Smooth muscle cell (in vitro differentiated cells): ENCODE measurements around the gene FCGR2B. TPM values are rescaled to one million over a fixed set of nuclear protein-coding genes. Genes with fewer than 3 reads are reported as not detected.
"Not testable (repeated sequence)": the region's sequence is repeated elsewhere in the genome, so short reads cannot be mapped to it uniquely, and the experiment has no call there.

Source experiments
- DNase-seq: peaks from one replicate; lab custom pipeline; 2025; ENCODE audit not compliant: unreplicated experiment; lab: John Stamatoyannopoulos, UW
- H2AFZ ChIP-seq: fragments of 200-600 bp; sonication (generic); 2 replicates; pipeline ENCODE4 v1.6.0; 2016; ENCODE audit warnings: antibody characterized with exemption, low read depth, mild to moderate bottlenecking
- H3F3A ChIP-seq: fragments of 200-600 bp; sonication (generic); 2 replicates; pipeline ENCODE4 v1.6.0; 2017; ENCODE audit warnings: antibody characterized with exemption, low read depth
- H3K27ac ChIP-seq: fragments of 200-600 bp; sonication (generic); 2 replicates; pipeline ENCODE4 v1.5.1; 2016; ENCODE audit warnings: low read depth, mild to moderate bottlenecking
- H3K27me3 ChIP-seq: fragments of 200-600 bp; sonication (generic); 2 replicates; pipeline ENCODE4 v1.6.1; 2016; ENCODE audit warnings: low read depth, mild to moderate bottlenecking
- H3K36me3 ChIP-seq: fragments of 200-600 bp; sonication (generic); 2 replicates; pipeline ENCODE4 v1.5.1; 2016; ENCODE audit warnings: low read depth
- H3K4me1 ChIP-seq: fragments of 200-600 bp; sonication (generic); 2 replicates; pipeline ENCODE4 v1.5.1; 2016; ENCODE audit warnings: low read depth
- H3K4me2 ChIP-seq: fragments of 200-600 bp; sonication (generic); 2 replicates; pipeline ENCODE4 v1.6.0; 2016; ENCODE audit warnings: mild to moderate bottlenecking
- H3K4me3 ChIP-seq: fragments of 200-600 bp; sonication (generic); 2 replicates; pipeline ENCODE4 v1.5.1; 2016; ENCODE audit warnings: mild to moderate bottlenecking
- H3K79me2 ChIP-seq: fragments of 200-600 bp; sonication (generic); 2 replicates; pipeline ENCODE4 v1.6.0; 2016; ENCODE audit warnings: low read depth, mild to moderate bottlenecking
- H3K9ac ChIP-seq: fragments of 200-600 bp; sonication (generic); 2 replicates; pipeline ENCODE4 v1.6.0; 2016; ENCODE audit warnings: low read depth
- H3K9me3 ChIP-seq: fragments of 200-600 bp; sonication (generic); replicated peaks from 2 replicates; pipeline ENCODE4 v1.5.1; 2016; ENCODE audit warnings: low read depth
- H4K20me1 ChIP-seq: fragments of 200-600 bp; sonication (generic); 2 replicates; pipeline ENCODE4 v1.6.0; 2016; ENCODE audit warnings: low read depth
- CTCF ChIP-seq: fragments of 200-600 bp; sonication (generic); IDR thresholded peaks from 2 replicates; pipeline ENCODE4 v1.5.1; 2017; ENCODE audit warnings: borderline replicate concordance, mild to moderate bottlenecking, antibody characterized with exemption; ENCODE audit not compliant: insufficient read depth, poor library complexity, severe bottlenecking
- WGBS: methylation state at CpG from one replicate; pipeline ENCODE4 v1.1.7; 2016; ENCODE audit warnings: low lambda C conversion rate; 5-methylcytosine and 5-hydroxymethylcytosine counted together
- polyA plus RNA-seq: library from polyadenylated mRNA; unstranded; fragments of >200 nt; fragmentation: Nextera tagmentation; extraction: Ambion mirVana; gene quantifications from 2 replicates; pipeline ENCODE4 v1.2.1, GENCODE V29; 2016
- total RNA-seq: library from RNA; depleted of rRNA; stranded (reverse); fragments of >200 nt; gene quantifications from 2 replicates; pipeline ENCODE4 v1.2.3, GENCODE V29; 2014

The FCGR2B gene
- total and polyA plus RNA-seq, 2 experiments from 2014 or later, result not detected

GRCh38 chr1:161626445-161627146 is 36.3 kb upstream of the FCGR2B start:
- H3K9me3 ChIP-seq, H2AFZ ChIP-seq, H3F3A ChIP-seq, H3K9ac ChIP-seq, H3K4me2 ChIP-seq, H3K36me3 ChIP-seq, DNase-seq, H3K27ac ChIP-seq, H4K20me1 ChIP-seq, H3K79me2 ChIP-seq, H3K4me3 ChIP-seq, H3K27me3 ChIP-seq, H3K4me1 ChIP-seq: not testable (repeated sequence)
- WGBS, result 86% methylated on average over 9 of the region's 10 CpGs

DNA sequence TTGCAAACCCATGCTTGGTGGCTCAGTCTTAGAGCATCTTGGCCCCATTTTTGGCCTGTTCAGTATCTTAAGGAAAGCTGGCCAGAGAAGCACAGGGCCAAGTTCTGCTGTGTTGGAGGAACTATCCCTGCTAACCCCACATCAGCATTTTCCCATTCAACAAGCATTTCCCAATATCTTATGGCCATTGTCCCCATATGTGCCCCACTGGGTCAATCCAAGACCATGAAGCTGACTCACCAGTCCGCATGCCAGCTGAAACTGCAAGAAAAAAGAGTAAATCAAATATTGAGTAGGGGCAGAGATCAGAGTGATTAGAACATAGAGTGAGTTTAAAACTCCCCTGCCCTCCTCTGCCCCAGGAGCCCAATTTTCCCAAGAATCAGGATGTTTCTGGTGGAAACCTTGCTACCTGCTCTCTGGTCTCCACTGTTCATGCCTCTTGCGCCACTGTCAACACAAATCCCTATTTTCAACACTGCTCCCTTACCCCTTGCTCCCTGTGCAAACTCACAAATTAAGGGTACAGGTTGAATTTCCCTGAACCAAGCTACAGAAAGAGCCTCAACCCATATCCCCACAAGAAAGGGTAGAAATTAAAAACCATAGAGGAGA is 32.7 kb upstream of the FCGR2B start:
- H3K36me3 ChIP-seq, H3K4me2 ChIP-seq, DNase-seq, H3F3A ChIP-seq, H3K9ac ChIP-seq, H3K4me3 ChIP-seq, H3K4me1 ChIP-seq, H3K79me2 ChIP-seq, H3K27ac ChIP-seq, H3K9me3 ChIP-seq, H2AFZ ChIP-seq, H4K20me1 ChIP-seq, H3K27me3 ChIP-seq: not testable (repeated sequence)
- WGBS, result 93% methylated on average over 1 of the region's 2 CpGs

DNA sequence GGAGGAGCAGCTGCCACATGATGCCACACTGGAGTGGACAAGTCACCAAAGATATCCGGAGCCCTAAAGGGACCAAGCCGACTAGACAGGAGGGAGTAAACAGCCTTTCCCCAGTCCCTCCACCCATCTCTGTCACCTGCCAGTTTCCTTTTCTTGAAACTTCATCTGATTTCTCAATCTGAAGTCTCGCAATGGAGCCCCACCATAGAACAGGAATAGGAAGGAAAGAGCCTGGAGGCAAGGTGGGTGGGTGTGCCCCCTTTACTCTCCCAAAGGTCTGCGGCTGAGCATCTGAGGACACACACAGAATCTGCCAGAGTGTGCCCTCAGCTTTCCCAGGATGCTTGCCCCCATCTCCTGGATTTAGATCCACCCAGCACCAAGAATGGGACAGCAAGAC is 31.9 kb upstream of the FCGR2B start, which contains the start of gene FCGR3B:
Gene FCGR3B (minus strand): TSS at position 101 of the 400 bp plus-strand sequence. CDS start 82 bp downstream, at position 19.
- no peak for DNase-seq
- 97% methylated on average over 4 of the region's 4 CpGs for WGBS
- no peak for TF ChIP-seq CTCF
- Histone ChIP-seq H3K9me3 (no peaks in the 10 kb centered on the region), H3K79me2 (no peaks in the 10 kb centered on the region), H3K36me3 (no peaks in the 10 kb centered on the region), H3K27ac (no peak within 1 kb of the TSS), H3K27me3 (no peaks in the 10 kb centered on the region), H3F3A (no peaks in the 10 kb centered on the region), H3K4me3 (no peak within 1 kb of the TSS), H3K4me2 (no peak within 1 kb of the TSS), H3K9ac (no peak within 1 kb of the TSS), H2AFZ (no peak within 1 kb of the TSS), H3K4me1 (no peaks in the 10 kb centered on the region), H4K20me1 (no peaks in the 10 kb centered on the region)

DNA sequence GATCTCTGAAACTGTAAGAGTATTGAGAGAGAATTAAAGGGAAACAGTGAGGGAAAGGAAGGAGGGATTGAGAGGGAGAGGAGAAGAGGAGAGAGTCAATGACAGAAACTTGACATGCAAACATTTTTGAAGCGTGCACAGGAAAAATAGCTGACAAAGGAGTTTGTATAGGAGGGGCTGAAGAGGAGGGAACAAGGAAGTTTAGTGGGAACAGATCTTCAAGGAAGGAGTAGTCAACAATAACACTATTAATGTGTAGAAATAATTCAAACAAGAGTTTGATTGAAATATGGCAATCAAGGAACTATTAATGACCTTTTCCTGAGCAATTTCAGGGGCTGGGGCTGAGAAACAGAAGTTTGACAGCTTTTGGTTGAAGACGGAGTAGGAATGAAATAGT is 27.9 kb upstream of the FCGR2B start:
- H3K9ac ChIP-seq, H2AFZ ChIP-seq, H3K4me2 ChIP-seq, DNase-seq, H3K36me3 ChIP-seq, H3K79me2 ChIP-seq, H3K4me3 ChIP-seq, H3K4me1 ChIP-seq, H3K27ac ChIP-seq, H3K27me3 ChIP-seq, H3K9me3 ChIP-seq, H3F3A ChIP-seq, H4K20me1 ChIP-seq: not testable (repeated sequence)
- WGBS, result 88% methylated on average over 1 of the region's 2 CpGs

DNA sequence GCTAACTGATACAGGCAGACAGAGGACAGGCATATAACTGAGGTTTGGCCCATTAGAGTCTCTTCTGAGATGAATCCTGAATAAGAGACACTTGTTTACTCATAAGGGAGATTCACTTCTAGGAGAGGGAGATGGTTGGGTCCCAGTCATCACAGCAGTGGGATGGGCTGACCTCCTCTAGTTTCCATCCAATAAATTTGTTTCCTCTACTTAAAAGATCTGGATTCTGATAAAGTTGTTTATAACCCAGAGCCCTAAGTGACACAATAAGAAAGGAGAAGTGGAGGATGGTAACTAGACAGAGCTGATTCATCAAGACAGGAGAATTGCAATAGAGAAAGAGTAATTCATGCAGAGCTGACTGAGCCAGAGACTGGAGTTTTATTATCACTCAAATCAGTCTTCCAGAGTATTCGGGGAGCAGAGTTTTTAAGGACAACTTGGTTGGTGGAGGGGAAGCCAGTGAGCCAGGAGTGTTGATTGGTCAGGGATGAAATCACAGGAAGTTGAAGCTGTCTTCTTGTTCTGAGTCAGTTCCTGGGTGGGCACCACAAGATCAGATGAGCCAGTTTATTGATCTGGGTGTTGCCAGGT is 26.7 kb upstream of the FCGR2B start:
- H2AFZ ChIP-seq, result not testable (repeated sequence)
- WGBS, result 21% methylated on average over 1 of the region's 1 CpG

DNA sequence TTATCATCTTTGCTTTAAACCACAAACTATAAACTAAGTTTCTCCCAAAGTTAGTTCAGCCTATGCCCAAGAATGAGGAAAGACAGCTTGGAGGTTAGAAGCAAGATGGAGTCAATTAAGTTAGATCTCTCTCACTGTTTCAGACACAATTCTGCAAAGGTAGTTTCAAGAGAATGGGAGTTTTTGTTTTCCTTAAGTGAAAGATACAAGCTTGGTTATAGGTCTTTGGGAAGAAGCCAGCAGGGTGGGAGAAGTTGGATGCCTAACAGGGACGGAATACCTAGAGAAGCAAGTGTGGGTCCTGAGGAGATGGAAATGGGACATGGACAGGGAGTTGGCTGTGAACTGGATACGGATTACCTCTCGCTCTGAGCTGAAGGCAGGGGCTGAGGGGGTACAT is 26.0 kb upstream of the FCGR2B start:
- DNase-seq, H3K27ac ChIP-seq, H3K36me3 ChIP-seq, H3K4me3 ChIP-seq, H3K79me2 ChIP-seq, H3K9ac ChIP-seq, H3K9me3 ChIP-seq, H2AFZ ChIP-seq, H4K20me1 ChIP-seq, H3F3A ChIP-seq, H3K27me3 ChIP-seq, H3K4me2 ChIP-seq, H3K4me1 ChIP-seq: not testable (repeated sequence)
- 95% methylated on average over 3 of the region's 3 CpGs for WGBS

More for the DNA sequence above, 26.7 kb upstream of the FCGR2B start:
- not testable (repeated sequence) for H3K4me1 ChIP-seq, H4K20me1 ChIP-seq, DNase-seq, H3K27me3 ChIP-seq, H3K9ac ChIP-seq, H3K9me3 ChIP-seq, H3K4me2 ChIP-seq, H3K36me3 ChIP-seq, H3K79me2 ChIP-seq, H3F3A ChIP-seq, H3K27ac ChIP-seq, H3K4me3 ChIP-seq

GRCh38 chr1:161638251-161638993 is 24.5 kb upstream of the FCGR2B start:
- 65% methylated on average over 4 of the region's 6 CpGs for WGBS
- not testable (repeated sequence) for H3K9ac ChIP-seq, H3K27ac ChIP-seq, H3K4me3 ChIP-seq, DNase-seq, H3K9me3 ChIP-seq, H3K4me2 ChIP-seq, H3F3A ChIP-seq, H3K27me3 ChIP-seq, H2AFZ ChIP-seq, H3K4me1 ChIP-seq, H4K20me1 ChIP-seq, H3K36me3 ChIP-seq, H3K79me2 ChIP-seq
